Measurements from ENCODE around the gene PTPN1.

DNA sequence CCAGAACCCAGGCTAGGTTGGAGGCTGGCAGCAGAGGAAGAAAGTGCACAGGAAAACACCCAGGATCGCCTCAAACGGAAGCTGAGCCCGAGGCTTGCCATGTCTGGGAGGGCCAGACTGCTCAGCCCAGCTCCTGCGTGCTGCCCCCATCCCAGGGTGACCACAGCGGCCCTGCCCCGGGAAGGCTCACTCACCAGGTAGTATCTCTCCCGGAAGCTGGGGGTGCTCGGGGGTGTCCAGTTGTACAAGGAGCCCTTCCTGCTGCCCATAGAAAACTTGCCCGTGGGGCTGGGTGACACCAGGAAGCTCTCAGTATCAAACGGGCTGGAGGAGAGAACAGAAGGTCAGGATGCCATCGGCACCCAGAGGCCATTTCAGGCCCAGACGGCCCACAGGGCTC, 94.3 kb downstream of the PTPN1 start:
- TF ChIP-seq, protein P1, sequence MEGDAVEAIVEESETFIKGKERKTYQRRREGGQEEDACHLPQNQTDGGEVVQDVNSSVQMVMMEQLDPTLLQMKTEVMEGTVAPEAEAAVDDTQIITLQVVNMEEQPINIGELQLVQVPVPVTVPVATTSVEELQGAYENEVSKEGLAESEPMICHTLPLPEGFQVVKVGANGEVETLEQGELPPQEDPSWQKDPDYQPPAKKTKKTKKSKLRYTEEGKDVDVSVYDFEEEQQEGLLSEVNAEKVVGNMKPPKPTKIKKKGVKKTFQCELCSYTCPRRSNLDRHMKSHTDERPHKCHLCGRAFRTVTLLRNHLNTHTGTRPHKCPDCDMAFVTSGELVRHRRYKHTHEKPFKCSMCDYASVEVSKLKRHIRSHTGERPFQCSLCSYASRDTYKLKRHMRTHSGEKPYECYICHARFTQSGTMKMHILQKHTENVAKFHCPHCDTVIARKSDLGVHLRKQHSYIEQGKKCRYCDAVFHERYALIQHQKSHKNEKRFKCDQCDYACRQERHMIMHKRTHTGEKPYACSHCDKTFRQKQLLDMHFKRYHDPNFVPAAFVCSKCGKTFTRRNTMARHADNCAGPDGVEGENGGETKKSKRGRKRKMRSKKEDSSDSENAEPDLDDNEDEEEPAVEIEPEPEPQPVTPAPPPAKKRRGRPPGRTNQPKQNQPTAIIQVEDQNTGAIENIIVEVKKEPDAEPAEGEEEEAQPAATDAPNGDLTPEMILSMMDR (IDR thresholded peaks at IDR 0.05; ENCODE audit: low read length) = no peak
- TF ChIP-seq EZH2 (IDR thresholded peaks at IDR 0.05; ENCODE audit: borderline replicate concordance, low read length) = no peak
